ENCODE measurements around the gene STING1.
"Not testable (repeated sequence)": the region's sequence is repeated elsewhere in the genome, so short reads cannot be mapped to it uniquely, and the experiment has no call there.

- peak; percentile 70 for TF ChIP-seq CTCF (IDR thresholded peaks at IDR 0.05; ENCODE audit: low read length)
- not testable (repeated sequence) for TF ChIP-seq EZH2 (IDR thresholded peaks at IDR 0.05; ENCODE audit: borderline replicate concordance, low read length)
Measured at GRCh38 chr5:139513434-139513833, 30.9 kb upstream of the STING1 start.
